Measurements from ENCODE around the gene ZNF710.

DNA sequence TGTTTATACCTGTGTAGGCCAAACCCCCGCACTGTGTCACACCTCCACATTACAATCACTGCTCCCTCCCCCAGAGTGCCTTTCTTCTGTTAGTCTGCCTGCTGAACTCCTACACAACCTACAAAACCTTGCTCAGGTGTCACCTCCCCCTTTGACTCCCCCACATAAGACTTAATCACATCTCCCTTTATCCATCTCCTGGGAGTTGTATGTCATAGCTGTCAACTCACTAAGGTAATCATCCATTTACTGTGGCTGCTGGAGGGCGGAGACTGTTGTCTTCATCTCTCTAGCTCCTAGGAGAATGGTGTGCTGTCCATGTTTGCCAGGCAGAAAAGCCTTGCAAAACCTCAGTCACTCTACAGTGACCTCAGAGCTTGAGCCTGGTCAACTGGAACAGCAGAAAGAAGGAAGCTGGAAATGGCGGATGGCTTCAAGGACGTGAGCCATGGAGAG is 43.8 kb downstream of the ZNF710 start:
- no peak for TF ChIP-seq RAD21 (IDR thresholded peaks at IDR 0.05; ENCODE audit: low read depth)
- no peak for TF ChIP-seq TEAD4 (IDR thresholded peaks at IDR 0.05)
- no peak for TF ChIP-seq MAX (IDR thresholded peaks at IDR 0.05)
